SK-N-SH treated with all-trans-retinoic acid at 6 μM for 48 hours (cell line): ENCODE results near the gene TCTA.

Source experiments
- ARNTL ChIP-seq: fragments of 450-650 bp; formaldehyde crosslinking; IDR thresholded peaks from 2 replicates; pipeline ENCODE4 v1.5.0; 2020; ENCODE audit warnings: low read depth, mild to moderate bottlenecking, moderate library complexity, borderline replicate concordance
- BACH2 ChIP-seq: fragments of 250-450 bp; sonication (Bioruptor Pico); IDR thresholded peaks from 2 replicates; pipeline ENCODE4 v1.9.0; 2021; ENCODE audit warnings: mild to moderate bottlenecking, borderline replicate concordance
- ESRRG ChIP-seq: fragments of 250-450 bp; sonication (Bioruptor Pico); IDR thresholded peaks from 2 replicates; pipeline ENCODE4 v1.6.1; 2021; ENCODE audit warnings: mild to moderate bottlenecking
- PATZ1 ChIP-seq: fragments of 250-450 bp; sonication (Bioruptor Pico); IDR thresholded peaks from 2 replicates; pipeline ENCODE4 v1.8.0; 2020; ENCODE audit warnings: mild to moderate bottlenecking, moderate library complexity, borderline replicate concordance
- PPARA ChIP-seq: fragments of 250-450 bp; sonication (Bioruptor Pico); IDR thresholded peaks from 2 replicates; pipeline ENCODE4 v1.5.0; 2020; ENCODE audit warnings: mild to moderate bottlenecking, borderline replicate concordance
- TCF4 ChIP-seq: fragments of 250-450 bp; sonication (Bioruptor Pico); IDR thresholded peaks from 2 replicates; pipeline ENCODE4 v1.8.0; 2021; ENCODE audit warnings: mild to moderate bottlenecking, moderate library complexity, borderline replicate concordance

GRCh38 chr3:49403891-49404290 is 8.3 kb upstream of the TCTA start:
- TF ChIP-seq BACH2 (CRISPR knock-in tag) (no peak), PATZ1 (no peak), PPARA (CRISPR knock-in tag) (no peak), ESRRG (no peak), ARNTL (CRISPR knock-in tag) (no peak), TCF4 (no peak)
